ENCODE results near the gene STIMATE. TPM values are rescaled to one million over a fixed set of nuclear protein-coding genes. Genes with fewer than 3 reads are reported as not detected.

Gene STIMATE
- 10 to 100 TPM in 1 of 10 donors, 1 to 10 TPM in 9; 6.8 to 11.3 (median 8.2) TPM for polyA plus RNA-seq (ENCODE audit: insufficient read length in 10 of 10)
- long read RNA-seq, donor 1, full-length matches to known transcripts = 3 of 3 reads
- long read RNA-seq, donor 1, partial matches to known transcripts = 0 of 3 reads
- long read RNA-seq, donor 1, other reads (novel, unspliced or antisense) = 0 of 3 reads
- long read RNA-seq, donor 2, full-length matches to known transcripts = 1 of 1 reads
- long read RNA-seq, donor 2, partial matches to known transcripts = 0 of 1 reads
- long read RNA-seq, donor 2, other reads (novel, unspliced or antisense) = 0 of 1 reads
- long read RNA-seq, donor 3 = 0 reads
- long read RNA-seq, donor 4, full-length matches to known transcripts = 4 of 4 reads
- long read RNA-seq, donor 4, partial matches to known transcripts = 0 of 4 reads
- long read RNA-seq, donor 4, other reads (novel, unspliced or antisense) = 0 of 4 reads
- long read RNA-seq, donor 5, full-length matches to known transcripts = 3 of 3 reads
- long read RNA-seq, donor 5, partial matches to known transcripts = 0 of 3 reads
- long read RNA-seq, donor 5, other reads (novel, unspliced or antisense) = 0 of 3 reads
- long read RNA-seq, donor 6, full-length matches to known transcripts = 4 of 4 reads
- long read RNA-seq, donor 6, partial matches to known transcripts = 0 of 4 reads
- long read RNA-seq, donor 6, other reads (novel, unspliced or antisense) = 0 of 4 reads
- long read RNA-seq, donor 7, full-length matches to known transcripts = 4 of 4 reads
- long read RNA-seq, donor 7, partial matches to known transcripts = 0 of 4 reads
- long read RNA-seq, donor 7, other reads (novel, unspliced or antisense) = 0 of 4 reads
- long read RNA-seq, donor 8, full-length matches to known transcripts = 4 of 4 reads
- long read RNA-seq, donor 8, partial matches to known transcripts = 0 of 4 reads
- long read RNA-seq, donor 8, other reads (novel, unspliced or antisense) = 0 of 4 reads
- long read RNA-seq, donor 9 = 0 reads

GRCh38 chr3:52897130-52898122 lies at the start of gene STIMATE:
Gene STIMATE (minus strand): TSS chr3:52897548. CDS start chr3:52897450, 98 bp downstream.
- DNase-seq = peak; percentile 75 to 93 (median 89)

DNA sequence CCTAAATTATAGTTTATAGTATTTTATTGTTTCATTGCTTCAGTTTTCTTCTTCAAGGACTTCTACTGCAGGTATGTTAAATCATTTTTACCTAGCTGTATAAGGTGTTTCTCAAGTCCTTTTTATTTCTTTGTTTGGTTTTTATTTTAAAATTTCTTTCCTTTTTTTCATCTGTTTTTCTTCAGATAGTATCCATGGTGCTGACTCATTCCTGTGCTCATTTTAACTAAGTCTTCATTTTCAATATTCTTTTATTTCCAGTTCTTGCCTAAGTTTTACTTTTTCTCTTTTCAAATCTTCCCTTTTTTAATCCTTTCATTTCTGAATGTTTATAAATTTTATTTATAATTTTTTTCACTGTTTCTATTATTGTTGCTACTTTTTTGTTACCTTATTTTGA lies 42.3 kb upstream of the STIMATE start:
- no peak for DNase-seq

DNA sequence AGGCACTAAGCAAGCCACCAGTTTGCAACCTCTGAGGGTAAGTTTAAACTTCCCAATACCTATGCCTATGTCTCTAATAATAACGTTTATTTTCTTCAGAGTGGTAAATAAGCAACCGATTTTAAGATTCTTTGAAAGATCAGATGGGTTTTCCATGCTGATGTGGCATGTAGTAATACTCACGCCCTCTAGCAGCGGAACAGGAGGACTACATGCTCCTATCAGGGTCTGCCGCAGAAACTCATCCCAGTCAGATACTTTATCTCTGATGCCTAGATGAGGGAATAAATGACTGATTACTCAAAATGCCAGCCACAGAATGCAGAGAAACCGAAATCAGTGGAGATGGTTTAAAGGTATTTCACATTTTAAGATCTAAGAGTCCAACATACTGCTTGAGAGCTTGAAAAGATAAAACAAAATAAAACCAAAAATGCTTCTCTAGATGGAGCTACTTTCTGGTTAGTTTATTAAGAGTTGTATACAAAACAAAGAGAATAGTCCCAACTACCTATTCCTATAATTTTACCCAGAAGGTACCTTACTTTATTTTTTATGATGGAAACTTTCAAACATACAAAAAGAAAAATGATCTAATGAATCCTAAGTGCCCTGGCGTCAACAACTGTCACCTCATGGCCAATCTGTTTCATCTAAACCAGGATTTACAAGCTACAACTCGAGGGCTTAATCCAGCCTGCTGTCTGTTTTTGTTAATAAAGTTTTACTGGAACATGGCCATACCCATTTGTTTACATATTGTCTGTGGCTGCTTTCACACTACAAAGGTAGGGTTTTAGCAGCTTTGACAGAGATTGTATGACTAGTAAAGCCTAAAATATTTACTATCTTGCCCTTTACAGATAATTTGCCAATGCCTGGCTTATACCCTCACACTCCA lies 37.5 kb upstream of the STIMATE start:
- DNase-seq = peak; percentile 36 to 70 (median 47)

DNA sequence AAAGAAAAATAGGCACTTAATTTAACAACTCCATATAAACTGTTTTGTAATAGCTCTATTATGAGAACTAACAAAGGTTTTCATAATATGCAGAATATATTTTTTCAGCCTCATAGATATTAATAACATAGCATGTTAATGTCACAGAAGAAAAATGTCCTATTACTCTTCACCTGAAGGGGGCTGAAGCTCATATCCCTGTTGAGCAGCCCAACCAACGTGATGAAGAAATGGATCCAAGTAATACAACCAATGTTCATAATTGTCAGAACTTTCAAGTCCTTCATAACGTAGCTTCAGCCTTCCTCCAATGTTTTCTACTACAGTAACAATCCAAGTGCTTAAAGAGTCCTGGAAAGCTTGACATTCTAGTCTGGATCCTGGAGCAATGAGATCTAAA lies 34.5 kb upstream of the STIMATE start:
- DNase-seq = no peak

DNA sequence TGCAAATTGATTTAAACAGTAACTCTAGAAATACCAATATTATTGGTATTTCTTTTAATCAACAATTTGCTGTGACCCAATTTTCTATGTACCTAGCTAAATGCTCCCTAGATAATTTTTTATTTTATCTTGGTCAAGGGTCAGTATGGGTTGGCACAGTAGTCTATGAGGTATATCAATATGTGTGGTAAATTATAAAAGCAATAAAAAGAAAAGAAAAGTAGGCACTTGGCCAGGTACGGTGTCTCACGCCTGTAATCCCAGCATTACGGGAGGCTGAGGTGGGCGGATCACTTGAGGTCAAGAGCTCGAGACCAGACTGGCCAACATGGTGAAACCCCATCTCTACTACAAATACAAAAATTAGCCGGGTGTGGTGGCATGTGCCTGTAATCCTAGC lies 34.0 kb upstream of the STIMATE start:
- no peak for DNase-seq

DNA sequence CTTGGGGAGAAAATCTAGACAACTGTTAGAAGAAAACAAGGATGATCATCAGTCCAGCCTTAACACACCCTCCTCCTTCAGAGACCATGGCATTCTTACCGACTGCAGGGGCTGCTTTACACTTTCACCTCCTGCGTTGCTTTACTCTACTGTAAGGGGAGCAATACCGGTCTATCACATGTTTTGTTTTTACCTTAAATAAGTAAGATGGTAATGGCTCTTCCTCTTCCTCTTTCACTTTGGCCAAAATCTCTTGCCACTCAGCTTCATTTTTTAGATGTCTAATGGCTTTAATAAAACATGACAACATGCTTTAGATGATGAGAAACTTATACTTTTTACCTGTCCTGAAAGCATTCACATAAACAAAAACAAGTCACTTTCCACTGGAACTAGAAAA lies 33.4 kb upstream of the STIMATE start:
- no peak for DNase-seq

- DNase-seq = no peak
Observed at GRCh38 chr3:52926554-52926953, 29.2 kb upstream of the STIMATE start.

DNA sequence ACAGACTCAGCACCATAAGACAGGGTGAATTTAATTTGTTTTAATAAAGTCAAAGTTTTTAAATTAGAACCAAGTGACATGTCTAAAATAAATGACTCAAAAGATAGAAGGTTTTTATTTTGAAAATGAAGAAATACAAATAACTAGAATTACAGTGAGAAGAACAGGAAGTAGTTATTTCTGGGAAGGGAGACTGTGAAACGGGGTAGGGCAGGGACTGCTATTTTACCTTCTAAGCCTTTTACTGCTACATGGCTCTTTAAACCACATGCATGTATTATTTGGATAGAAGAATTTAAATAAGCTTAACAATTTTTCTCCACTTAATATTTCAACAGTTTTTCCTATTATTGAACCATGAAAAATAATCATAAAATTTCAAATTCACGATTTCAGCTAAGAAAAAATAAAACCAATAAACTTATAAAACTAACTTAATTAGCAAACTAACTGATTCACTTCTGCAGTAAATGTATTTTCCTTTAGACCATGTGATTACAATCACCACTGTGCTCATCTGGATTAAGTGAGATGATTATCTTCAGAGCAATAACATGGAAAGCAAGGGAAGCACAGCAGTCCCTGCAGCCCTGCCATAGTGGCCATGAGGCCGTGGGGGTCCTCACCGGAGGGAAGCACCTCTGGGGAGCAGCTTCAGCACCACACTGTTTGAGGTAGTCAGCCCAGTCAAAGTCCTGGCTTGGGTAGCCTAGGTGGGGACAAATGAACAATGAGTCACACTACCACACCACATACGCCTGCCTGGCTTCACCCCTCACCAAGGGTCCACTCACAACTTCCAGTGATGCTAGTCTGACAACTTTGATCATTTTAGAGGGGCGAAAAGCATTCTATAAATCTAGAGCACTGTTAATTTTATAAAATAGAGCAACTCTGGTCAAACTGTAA lies 28.3 kb upstream of the STIMATE start:
- no peak for DNase-seq

DNA sequence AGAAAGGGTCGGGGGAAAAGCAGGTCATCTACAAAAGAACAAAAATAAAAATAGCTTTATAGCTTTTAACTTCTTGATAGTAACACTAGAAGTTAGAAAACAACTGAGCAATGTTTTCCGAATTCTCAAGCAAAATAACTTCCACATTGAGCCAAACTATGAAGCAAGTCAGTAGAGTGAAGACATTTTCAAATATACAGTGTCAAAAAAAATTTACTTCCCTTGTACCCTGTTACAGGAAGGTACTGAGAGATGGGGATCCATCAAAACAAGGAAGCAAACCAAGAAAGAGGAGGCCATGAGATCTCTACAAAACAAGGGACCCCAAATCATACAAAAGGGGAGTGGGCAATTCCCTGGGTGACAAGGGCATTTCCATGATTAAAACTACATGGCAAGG lies 26.6 kb upstream of the STIMATE start:
- DNase-seq = no peak

DNA sequence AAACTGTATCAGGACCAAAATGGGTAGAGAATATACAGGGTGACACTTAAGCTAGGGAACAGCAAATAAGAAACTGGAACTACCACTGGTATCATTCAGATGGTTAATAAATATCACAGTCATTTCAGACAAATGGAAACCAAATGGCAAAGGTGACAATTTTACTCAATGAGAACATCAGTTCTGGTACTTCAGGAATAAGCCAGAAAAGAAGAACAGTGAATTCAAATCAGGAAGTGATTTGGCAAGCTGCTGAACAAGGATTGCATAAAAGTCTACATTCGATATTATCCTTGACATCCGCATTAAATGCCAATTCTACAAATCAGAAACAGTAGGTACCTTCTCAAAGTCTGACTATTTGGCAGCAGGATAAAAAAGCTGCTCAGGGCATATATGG lies 23.5 kb upstream of the STIMATE start:
- DNase-seq = no peak

GRCh38 chr3:52917044-52917443 lies 19.7 kb upstream of the STIMATE start:
- no peak for DNase-seq

GRCh38 chr3:52915294-52915693 lies 17.9 kb upstream of the STIMATE start:
- DNase-seq = no peak

DNA sequence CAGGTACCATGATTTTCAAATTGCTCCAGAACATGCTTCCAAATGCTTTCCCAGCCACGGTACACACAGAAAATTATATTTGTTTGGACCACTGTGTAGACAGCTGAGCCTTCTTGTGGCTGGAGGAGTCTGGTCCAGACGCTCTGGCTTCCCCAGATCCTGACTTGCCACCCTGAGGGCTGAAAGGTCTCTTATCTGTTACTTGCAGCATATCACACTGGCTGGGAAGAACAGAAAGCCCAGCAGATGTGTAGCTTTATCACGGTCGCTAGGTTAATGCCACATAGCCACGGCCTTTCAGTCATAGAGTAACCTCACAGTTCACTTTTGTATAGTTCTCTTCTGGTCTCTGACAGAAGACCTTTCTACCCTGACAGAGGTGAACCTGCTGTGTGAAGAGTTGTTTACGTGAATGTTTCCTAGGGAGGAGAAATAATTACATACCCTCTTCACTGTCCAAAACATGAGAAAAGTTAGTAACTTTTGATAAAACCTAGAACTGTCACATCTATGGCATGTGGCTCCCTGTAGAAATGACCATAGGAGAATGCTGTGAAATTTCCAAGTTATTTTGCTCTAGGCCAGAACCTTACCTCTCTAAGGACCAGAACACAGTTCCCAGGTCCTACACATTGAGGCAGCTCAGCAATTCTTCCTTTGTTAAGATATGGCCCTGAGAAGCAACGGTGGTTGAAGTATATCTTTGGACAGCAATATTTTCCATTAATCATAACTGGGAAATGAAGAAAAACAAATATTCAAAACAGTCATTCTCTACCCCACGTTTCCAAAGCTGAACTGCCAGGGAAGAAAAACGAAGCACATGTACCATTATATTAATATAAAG lies 15.8 kb upstream of the STIMATE start:
- DNase-seq = no peak

GRCh38 chr3:52910823-52911222 lies 13.5 kb upstream of the STIMATE start:
- DNase-seq = no peak

- DNase-seq = no peak
Observed at GRCh38 chr3:52907497-52907896, 10.1 kb upstream of the STIMATE start.

DNA sequence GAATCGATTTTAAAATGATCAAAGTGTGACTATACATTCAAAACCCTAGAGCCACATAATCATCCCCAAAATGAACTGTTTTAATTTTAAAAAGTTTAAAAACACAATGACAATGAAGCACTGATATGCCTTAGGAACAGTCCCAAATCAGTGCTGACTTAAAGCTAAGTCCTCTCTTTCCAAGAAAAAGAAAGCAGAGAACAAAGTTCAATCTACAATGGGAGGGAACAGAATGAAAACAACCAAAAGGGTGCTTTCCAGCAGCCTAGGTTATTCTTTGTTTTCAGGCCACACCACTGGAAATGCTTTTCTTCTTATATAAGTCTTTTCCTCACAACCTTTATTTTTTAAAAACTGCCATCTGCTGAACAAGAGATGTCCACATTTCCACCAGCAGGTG lies 7.2 kb upstream of the STIMATE start:
- DNase-seq = no peak

DNA sequence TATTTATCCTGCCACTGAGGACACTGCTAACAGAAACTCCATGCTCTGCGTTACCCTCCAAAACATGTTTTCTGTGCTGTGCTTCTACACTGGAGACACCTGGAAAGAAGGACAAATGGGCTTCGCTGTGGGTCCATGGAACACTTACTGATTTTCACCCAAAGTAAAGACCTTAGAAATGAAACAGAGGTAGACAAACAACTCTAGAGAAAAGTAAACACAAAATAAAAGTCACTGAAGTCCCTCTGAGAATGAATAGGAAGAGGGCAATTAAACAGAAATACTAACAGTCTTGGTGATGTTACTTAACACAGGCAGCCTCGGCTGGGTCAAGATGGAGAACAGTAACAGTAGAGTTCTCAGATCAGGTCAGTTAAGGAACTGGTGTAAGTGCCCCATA lies 6.7 kb upstream of the STIMATE start:
- DNase-seq = no peak

DNA sequence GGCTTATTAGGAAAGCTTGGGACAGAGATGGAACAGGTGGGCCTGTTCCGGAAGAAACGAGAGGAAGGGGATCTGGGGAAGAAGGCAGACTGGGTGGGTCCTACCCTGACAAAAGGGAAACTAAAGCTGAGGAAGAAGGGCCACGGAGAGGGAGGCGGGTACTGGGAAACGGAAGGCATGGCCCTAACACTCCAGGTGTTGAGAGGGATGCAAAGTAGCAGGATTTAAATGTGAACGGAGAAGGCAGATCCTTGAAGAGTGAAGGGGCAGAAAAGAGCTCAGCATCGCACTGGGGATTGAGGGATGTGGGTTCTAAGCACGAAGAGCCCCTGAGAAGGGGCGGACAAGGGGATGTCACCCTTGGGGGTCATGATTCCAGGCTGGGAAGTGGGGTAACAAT lies 735 bp downstream of the STIMATE start:
- DNase-seq = peak in 1 of 3 donors; percentile 11
